SIG-M5 treated with dmso at 0.1 percent for 504 hours (cell line): Measurements from ENCODE around the gene FKBP8.
A peak's percentile ranks its signal among the peaks of the same experiment; 100 is the strongest.
"Not testable (repeated sequence)": the region's sequence is repeated elsewhere in the genome, so short reads cannot be mapped to it uniquely, and the experiment has no call there.

Experiments used
- DNase-seq: peaks from one replicate; lab custom pipeline; 2025; ENCODE audit not compliant: unreplicated experiment; lab: John Stamatoyannopoulos, UW

FKBP8 gene

DNA sequence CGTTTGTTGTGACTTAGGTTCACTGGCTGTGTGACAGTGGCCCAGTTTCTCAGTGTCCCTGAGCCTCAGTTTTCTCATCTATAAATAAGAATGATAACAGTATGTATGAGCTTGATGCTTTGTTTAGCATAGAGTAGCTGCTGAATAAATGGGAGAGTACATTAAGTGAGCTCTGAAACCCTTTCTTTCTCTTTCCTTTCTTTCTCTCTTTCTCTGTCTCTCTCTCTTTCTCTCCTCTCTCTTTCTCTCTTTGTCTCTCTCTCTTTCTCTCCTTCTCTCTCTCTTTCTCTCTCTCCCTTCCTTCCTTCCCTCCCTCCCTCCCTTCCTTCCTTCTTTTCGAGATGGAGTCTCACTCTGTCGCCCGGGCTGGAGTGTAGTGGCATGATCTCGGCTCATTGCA, 16.3 kb upstream of the FKBP8 start:
- DNase-seq, result no peak

- no peak for DNase-seq
Observed at GRCh38 chr19:18558604-18559003, 15.2 kb upstream of the FKBP8 start.

- no peak for DNase-seq
Observed at GRCh38 chr19:18558202-18558555, 14.8 kb upstream of the FKBP8 start.

GRCh38 chr19:18557411-18558201, 14.2 kb upstream of the FKBP8 start, which contains the start of gene KXD1:
KXD1 (plus strand) TSS chr19:18557870; CDS start chr19:18562057, 4,187 bp downstream.
- peak; percentile 98 for DNase-seq

GRCh38 chr19:18551631-18552030, 8.3 kb upstream of the FKBP8 start:
- no peak for DNase-seq

GRCh38 chr19:18543814-18544475, 572 bp upstream of the FKBP8 start:
- peak; percentile 91 for DNase-seq

DNA sequence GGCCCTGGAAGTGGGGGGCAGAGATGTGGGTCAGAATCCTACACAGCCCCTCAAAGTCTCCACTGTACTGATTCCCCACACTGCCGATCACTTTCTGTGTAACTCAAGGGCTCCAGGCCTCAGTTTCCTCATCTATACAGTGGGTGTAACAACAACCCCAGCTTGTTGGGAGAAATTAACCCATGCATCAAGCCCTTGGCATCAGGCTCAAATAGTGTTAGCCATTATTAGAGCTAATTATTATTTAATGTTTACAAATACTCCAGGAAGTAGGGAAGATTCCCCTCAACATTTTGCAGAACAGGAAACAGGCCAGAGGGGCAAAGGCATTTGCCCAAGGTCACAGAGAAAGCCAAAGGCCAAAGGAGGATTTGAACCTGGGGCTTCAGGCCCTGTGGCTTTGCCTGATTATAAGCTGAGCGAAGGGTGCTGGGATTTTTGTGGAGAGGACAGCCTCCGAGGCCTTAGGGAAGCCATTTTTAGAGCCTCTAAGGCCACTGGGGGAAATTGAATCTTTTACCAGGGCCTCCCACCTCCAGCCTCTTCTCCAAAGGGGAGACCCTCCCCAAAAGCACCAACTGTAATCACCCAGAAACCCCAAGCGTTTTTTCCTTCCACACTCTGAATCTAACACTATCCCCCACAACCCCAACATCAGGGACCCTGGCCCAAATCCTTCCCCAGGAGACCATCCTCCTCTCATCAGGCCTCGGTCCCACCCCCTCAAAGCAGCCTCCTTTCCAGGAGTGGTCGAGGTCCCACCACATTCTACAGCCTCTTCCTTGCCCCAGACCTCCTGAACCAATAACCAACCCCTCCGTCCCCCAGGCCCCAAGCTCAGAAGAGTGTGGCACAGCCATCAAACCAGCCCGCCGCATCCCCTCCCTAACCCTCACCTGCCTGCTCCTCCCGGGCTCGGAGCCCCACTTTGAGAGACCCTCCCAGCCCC, 1.1 kb downstream of the FKBP8 start:
- DNase-seq, result no peak

DNA sequence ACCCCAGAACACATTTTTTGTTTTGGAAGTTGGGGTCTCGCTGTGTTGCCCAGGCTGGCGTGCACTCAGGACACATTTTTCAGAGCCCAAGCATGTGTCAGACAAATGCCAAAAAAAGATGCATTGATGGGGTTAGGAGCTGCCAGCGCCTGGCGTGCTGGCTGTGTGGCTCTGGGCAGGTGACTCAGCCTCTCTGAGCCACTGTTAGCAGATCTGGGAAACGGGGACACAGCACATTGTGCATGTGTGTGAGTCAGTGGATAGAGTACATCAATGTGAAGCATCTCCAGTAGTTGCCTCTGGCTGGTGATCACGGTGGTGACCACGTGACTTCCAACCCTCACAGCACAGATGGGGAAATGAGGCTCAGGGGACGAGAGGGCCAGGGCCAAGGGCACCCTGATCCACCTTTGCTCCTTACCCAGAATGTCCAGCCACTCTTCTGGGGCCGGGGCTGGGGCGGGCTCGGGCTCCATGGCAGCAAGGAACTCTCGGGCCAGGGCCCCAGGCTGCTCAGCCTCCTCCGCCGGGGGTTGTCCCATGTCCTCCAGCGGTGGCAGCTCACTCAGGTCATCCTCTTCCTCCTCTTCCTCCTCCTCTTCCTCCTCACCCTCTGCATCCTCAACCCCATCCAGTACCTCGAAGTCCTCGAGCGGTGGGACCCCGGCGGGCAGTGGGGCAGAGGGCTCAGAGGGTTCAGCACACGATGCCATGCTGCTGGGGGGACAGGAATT, 1.9 kb downstream of the FKBP8 start:
- DNase-seq, result no peak

- DNase-seq, result not testable (repeated sequence)
Observed at GRCh38 chr19:18540200-18540599, 3.2 kb downstream of the FKBP8 start.

DNA sequence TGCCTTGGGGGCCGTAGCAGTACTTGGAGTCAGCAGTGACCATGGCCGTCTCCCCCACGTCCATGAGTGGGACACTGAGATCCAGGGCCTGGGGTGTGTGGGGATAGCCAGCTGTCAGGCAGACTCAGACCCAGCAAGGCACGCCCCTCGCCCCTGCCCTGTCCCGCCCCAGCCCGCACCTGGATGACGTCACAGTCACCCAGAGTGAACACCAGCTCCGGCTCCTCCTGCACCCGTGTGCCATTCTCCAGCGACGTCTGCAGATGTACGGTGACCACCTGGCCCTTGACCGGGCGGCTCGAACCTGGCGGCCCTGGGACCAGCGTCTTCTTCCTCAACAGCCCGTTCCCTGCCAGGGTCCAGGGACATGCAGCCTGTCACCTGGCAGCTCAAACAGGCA, 4.0 kb downstream of the FKBP8 start:
- DNase-seq, result no peak

- no peak for DNase-seq
Observed at GRCh38 chr19:18538115-18538514, 5.3 kb downstream of the FKBP8 start.

DNA sequence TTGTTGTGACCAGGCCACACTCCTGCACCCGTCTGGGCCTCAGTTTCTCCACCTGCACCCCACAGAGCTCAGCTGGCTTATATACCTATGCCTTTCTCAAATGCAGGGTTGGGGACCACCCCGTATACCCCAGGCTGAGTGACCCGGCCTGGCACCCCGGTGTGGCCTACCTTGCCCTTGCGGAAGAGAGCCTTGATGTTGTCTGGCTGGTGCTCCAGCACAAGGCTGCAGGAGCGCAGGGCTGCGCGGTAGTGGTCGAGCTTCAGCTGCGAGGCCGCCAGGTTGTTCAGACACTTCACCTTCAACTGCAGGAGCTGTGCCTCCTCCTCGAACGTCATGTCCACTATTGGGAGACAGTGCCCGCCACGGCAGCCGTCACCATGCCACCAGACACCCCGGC, 5.9 kb downstream of the FKBP8 start:
- DNase-seq, result no peak

GRCh38 chr19:18536475-18536874, 6.9 kb downstream of the FKBP8 start:
- no peak for DNase-seq

- DNase-seq, result no peak
Observed at GRCh38 chr19:18533058-18533457, 10.3 kb downstream of the FKBP8 start.

GRCh38 chr19:18532168-18532890, 11.0 kb downstream of the FKBP8 start:
- no peak for DNase-seq

GRCh38 chr19:18531485-18531884, 11.9 kb downstream of the FKBP8 start:
- DNase-seq, result no peak

DNA sequence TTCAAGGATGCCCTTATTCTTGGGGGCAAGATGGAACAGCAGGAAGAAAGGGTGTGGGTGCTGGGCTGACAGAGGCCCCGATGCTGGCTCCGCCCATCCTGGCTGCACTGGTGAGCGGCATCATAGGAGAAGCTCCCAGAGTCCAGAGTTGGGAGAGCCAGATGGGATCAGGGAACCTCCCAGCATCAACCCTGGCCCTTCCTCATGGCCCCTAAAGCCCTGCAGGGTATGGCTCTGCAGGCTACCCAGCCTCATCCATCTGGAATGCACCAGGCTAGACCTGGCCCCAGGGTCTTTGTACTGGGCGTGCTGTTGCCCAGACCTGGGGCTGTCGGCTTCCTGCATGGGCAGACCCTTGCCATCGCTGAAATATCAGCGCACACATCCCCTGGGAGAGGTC, 13.6 kb downstream of the FKBP8 start:
- no peak for DNase-seq

- DNase-seq, result no peak
Observed at GRCh38 chr19:18526316-18526715, 17.1 kb downstream of the FKBP8 start.

GRCh38 chr19:18523841-18524240, 19.5 kb downstream of the FKBP8 start:
- no peak for DNase-seq

GRCh38 chr19:18522862-18523440, 20.4 kb downstream of the FKBP8 start:
- not testable (repeated sequence) for DNase-seq
